DMS153 (cell line): ENCODE results near the gene CDK19.
"Not testable (repeated sequence)": the region's sequence is repeated elsewhere in the genome, so short reads cannot be mapped to it uniquely, and the experiment has no call there.

Experiments
- DNase-seq: peaks from one replicate; lab custom pipeline; 2025; lab: John Stamatoyannopoulos, UW

The CDK19 gene

GRCh38 chr6:110815411-110816409 is at the start of gene CDK19:
Gene CDK19, minus strand, starts transcription at chr6:110815469. Its CDS starts 333 bp downstream, at chr6:110815136.
- peak; percentile 98 for DNase-seq

GRCh38 chr6:110864824-110865223 is 49.6 kb upstream of the CDK19 start:
- DNase-seq = no peak

- no peak for DNase-seq
These were observed 44.1 kb upstream of the CDK19 start for GRCh38 chr6:110859335-110859792.

- no peak for DNase-seq
These were observed 43.4 kb upstream of the CDK19 start for GRCh38 chr6:110858562-110859214.

- DNase-seq = no peak
These were observed 42.7 kb upstream of the CDK19 start for GRCh38 chr6:110858016-110858415.

GRCh38 chr6:110856296-110856695 is 41.0 kb upstream of the CDK19 start:
- DNase-seq = no peak

GRCh38 chr6:110853754-110854477 is 38.6 kb upstream of the CDK19 start:
- no peak for DNase-seq

GRCh38 chr6:110852773-110853172 is 37.5 kb upstream of the CDK19 start:
- DNase-seq = no peak

- no peak for DNase-seq
These were observed 34.5 kb upstream of the CDK19 start for GRCh38 chr6:110849781-110850180.

- DNase-seq = no peak
These were observed 26.0 kb upstream of the CDK19 start for GRCh38 chr6:110841266-110841665.

GRCh38 chr6:110835751-110836150 is 20.5 kb upstream of the CDK19 start:
- DNase-seq = not testable (repeated sequence)

- no peak for DNase-seq
These were observed 18.6 kb upstream of the CDK19 start for GRCh38 chr6:110833831-110834230.

- no peak for DNase-seq
These were observed 16.1 kb upstream of the CDK19 start for GRCh38 chr6:110831405-110831804.

GRCh38 chr6:110828396-110828795 is 13.1 kb upstream of the CDK19 start:
- DNase-seq = no peak

GRCh38 chr6:110826236-110827129 is 11.2 kb upstream of the CDK19 start:
- DNase-seq = no peak

- DNase-seq = no peak
These were observed 7.9 kb upstream of the CDK19 start for GRCh38 chr6:110823146-110823545.

- no peak for DNase-seq
These were observed 7.0 kb upstream of the CDK19 start for GRCh38 chr6:110822249-110822648.

- no peak for DNase-seq
These were observed 1.4 kb upstream of the CDK19 start for GRCh38 chr6:110816677-110817076.

- no peak for DNase-seq
These were observed 256 bp downstream of the CDK19 start for GRCh38 chr6:110815015-110815410.

GRCh38 chr6:110814102-110815014 is 911 bp downstream of the CDK19 start:
- DNase-seq = no peak
